ENCODE results near the gene STAC2.

STAC2 gene

GRCh38 chr17:39224778-39225307, 902 bp downstream of the STAC2 start:
- TF ChIP-seq CTCF (IDR thresholded peaks at IDR 0.05; ENCODE audit: low read depth, low read length, missing control alignments), result no peak
- H3K4me3 ChIP-seq (ENCODE audit: low read depth, low read length), result no peak overlapping the region
- no peak for DNase-seq (ENCODE audit: low read depth)

GRCh38 chr17:39223907-39224777, 1.6 kb downstream of the STAC2 start:
- DNase-seq (ENCODE audit: low read depth), result no peak
- no peak for TF ChIP-seq CTCF (IDR thresholded peaks at IDR 0.05; ENCODE audit: low read depth, low read length, missing control alignments)
- H3K4me3 ChIP-seq (ENCODE audit: low read depth, low read length), result no peak overlapping the region

GRCh38 chr17:39222866-39223834, 2.6 kb downstream of the STAC2 start:
- no peak for TF ChIP-seq CTCF (IDR thresholded peaks at IDR 0.05; ENCODE audit: low read depth, low read length, missing control alignments)
- H3K4me3 ChIP-seq (ENCODE audit: low read depth, low read length), result no peak overlapping the region
- no peak for DNase-seq (ENCODE audit: low read depth)

GRCh38 chr17:39222151-39222550, 3.6 kb downstream of the STAC2 start:
- TF ChIP-seq CTCF (IDR thresholded peaks at IDR 0.05; ENCODE audit: low read depth, low read length, missing control alignments), result no peak

GRCh38 chr17:39221572-39221971, 4.2 kb downstream of the STAC2 start:
- no peak for TF ChIP-seq CTCF (IDR thresholded peaks at IDR 0.05; ENCODE audit: low read depth, low read length, missing control alignments)

More at GRCh38 chr17:39222151-39222550, 3.6 kb downstream of the STAC2 start:
- DNase-seq (ENCODE audit: low read depth), result no peak
- H3K4me3 ChIP-seq (ENCODE audit: low read depth, low read length), result no peak overlapping the region

GRCh38 chr17:39219647-39220154, 6.0 kb downstream of the STAC2 start:
- no peak for TF ChIP-seq CTCF (IDR thresholded peaks at IDR 0.05; ENCODE audit: low read depth, low read length, missing control alignments)
- DNase-seq (ENCODE audit: low read depth), result no peak
- H3K4me3 ChIP-seq (ENCODE audit: low read depth, low read length), result no peak overlapping the region

More at GRCh38 chr17:39221572-39221971, 4.2 kb downstream of the STAC2 start:
- no peak overlapping the region for H3K4me3 ChIP-seq (ENCODE audit: low read depth, low read length)
- no peak for DNase-seq (ENCODE audit: low read depth)

All from GM12864 (cell line).